GM19043 (cell line): ENCODE measurements around the gene PCDHGB6.
"Not testable (repeated sequence)": the region's sequence is repeated elsewhere in the genome, so short reads cannot be mapped to it uniquely, and the experiment has no call there.

Experiments used
- ATAC-seq: cut with Tn5 transposase; IDR thresholded peaks from one replicate; pipeline ENCODE4 v1.9.1; 2021; ENCODE audit warnings: low read depth; ENCODE audit not compliant: unreplicated experiment

PCDHGB6 gene

DNA sequence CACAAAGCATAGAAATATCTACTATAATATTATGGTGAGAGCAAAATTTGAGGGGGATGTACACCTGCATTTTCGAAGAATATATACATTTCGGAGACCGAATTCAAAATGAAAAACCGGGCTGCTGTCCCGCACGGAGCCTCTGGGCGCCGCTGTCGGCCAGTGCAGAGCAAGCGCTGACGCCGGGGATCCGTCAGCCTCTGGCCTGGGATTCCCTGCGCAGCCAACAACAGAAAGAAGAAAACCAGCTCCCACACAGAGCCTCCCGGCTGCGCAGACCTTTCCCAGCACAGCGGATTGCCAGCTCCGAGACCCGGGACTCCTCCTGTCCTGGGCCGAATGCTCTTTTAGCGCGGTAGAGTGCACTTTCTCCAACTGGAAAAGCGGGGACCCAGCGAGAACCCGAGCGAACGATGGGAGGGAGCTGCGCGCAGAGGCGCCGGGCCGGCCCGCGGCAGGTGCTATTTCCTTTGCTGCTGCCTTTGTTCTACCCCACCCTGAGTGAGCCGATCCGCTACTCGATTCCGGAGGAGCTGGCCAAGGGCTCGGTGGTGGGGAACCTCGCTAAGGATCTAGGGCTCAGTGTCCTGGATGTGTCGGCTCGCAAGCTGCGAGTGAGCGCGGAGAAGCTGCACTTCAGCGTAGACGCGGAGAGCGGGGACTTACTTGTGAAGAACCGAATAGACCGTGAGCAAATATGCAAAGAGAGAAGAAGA, at the start of gene PCDHGB6:
PCDHGB6 (plus strand) TSS at position 232 of the 716 bp plus-strand sequence; CDS start at position 414, 182 bp downstream.
- not testable (repeated sequence) for ATAC-seq

DNA sequence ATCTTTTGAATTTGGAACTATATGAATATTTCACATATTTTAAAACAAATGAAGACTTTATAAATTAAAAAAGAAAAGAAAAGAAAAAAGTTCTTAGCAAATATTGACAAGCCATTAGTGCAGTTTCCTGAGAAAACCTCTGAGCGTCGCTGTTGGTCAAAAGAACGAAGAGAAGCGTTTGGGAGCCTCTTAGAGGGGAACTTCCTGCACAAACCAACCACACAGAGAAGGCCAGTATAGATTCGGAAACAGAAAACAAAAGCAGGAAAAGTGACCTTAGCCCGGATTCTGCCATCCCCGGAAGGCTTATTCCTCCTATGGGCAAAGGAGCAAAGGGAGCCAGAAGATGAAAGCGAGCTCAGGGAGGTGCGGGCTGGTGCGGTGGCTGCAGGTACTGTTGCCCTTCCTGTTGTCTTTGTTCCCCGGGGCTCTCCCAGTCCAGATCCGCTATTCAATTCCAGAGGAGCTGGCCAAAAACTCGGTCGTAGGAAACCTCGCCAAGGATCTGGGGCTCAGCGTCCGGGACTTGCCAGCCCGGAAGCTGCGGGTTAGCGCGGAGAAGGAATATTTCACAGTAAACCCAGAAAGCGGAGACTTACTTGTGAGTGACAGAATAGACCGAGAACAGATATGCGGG, 47.9 kb upstream of the PCDHGB6 start, which contains the start of gene PCDHGB2:
PCDHGB2 (plus strand) TSS at position 205 of the 637 bp plus-strand sequence; CDS start at position 347, 142 bp downstream.
- no peak for ATAC-seq

DNA sequence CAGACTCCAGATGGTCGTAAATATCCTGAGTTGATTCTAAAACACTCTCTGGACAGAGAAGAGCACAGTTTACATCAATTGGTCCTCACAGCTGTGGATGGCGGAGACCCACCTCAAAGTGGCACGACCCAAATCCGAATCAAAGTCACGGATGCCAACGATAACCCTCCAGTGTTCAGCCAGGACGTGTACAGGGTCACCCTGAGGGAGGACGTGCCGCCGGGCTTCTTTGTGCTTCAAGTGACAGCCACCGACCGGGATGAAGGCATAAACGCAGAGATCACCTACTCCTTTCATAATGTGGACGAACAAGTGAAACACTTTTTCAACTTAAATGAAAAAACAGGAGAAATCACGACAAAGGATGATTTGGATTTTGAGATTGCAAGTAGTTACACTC, 47.1 kb upstream of the PCDHGB6 start:
- no peak for ATAC-seq

DNA sequence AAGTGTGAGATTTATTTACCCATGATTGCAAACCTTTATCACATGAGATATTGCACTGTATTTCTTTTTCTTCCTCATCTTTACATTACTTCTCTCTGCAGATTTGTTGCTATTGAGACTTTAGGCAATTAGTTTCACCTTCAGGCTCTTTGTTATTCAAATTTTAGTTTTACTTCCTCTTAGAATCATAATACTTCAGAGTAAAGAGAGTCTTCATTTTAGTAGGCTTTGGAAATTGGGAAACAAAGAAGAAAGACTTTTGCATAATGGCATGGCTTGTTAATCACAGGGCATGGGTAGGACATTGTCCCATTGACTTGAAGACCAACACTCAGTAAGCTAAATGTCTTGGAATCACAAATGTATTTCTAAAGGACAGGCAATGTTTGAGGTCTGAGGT, 45.1 kb upstream of the PCDHGB6 start:
- ATAC-seq: no peak

DNA sequence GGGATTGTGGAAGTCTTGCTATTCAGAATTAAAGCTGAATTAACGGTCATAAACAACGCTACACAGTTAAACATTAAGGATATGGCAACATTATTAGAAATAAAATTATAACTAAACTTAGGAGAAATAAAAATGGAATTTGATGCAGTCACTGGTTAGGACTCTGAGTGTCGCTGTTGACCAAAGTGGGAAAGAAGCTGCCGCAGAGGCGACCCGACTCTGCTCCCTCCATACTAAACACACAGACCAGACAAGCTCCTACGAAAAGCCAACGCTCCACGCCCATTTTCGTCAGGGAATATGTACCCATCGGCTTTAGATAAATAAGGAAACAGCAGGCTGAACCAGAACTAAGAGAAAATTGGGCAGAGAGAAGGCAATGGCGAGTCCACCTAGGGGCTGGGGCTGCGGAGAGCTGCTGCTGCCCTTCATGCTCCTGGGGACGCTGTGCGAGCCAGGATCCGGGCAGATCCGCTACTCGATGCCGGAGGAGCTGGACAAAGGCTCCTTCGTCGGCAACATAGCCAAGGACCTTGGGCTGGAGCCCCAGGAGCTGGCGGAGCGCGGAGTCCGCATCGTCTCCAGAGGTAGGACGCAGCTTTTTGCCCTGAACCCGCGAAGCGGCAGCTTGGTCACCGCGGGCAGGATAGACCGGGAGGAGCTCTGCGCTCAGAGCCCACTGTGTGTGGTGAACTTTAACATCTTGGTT, 43.7 kb upstream of the PCDHGB6 start, which contains the start of gene PCDHGA5:
PCDHGA5 (plus strand) TSS at position 211 of the 709 bp plus-strand sequence; CDS start at position 380, 169 bp downstream.
- no peak for ATAC-seq

DNA sequence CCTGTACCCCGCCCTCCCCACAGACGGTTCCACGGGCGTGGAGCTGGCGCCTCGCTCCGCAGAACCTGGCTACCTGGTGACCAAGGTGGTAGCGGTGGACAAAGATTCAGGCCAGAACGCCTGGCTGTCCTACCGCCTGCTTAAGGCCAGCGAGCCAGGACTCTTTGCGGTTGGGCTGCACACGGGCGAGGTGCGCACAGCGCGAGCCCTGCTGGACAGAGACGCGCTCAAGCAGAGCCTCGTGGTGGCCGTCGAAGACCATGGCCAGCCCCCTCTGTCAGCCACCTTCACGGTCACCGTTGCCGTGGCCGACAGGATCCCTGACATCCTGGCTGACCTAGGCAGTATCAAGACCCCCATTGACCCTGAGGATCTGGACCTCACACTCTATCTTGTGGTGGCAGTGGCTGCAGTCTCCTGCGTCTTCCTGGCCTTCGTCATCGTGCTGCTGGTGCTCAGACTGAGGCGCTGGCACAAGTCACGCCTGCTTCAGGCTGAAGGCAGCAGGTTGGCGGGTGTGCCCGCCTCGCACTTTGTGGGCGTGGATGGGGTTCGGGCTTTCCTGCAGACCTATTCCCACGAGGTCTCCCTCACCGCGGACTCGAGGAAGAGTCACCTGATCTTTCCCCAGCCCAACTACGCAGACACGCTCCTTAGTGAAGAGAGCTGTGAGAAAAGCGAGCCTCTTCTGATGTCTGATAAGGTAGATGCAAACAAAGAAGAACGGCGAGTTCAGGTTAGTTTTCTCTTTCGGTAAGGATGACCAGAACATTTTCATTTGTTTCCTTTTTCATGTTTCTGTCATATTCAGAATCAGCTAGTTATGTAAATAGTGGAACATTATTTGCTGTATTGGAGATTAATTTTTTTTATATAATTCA, 41.6 kb upstream of the PCDHGB6 start:
- no peak for ATAC-seq

DNA sequence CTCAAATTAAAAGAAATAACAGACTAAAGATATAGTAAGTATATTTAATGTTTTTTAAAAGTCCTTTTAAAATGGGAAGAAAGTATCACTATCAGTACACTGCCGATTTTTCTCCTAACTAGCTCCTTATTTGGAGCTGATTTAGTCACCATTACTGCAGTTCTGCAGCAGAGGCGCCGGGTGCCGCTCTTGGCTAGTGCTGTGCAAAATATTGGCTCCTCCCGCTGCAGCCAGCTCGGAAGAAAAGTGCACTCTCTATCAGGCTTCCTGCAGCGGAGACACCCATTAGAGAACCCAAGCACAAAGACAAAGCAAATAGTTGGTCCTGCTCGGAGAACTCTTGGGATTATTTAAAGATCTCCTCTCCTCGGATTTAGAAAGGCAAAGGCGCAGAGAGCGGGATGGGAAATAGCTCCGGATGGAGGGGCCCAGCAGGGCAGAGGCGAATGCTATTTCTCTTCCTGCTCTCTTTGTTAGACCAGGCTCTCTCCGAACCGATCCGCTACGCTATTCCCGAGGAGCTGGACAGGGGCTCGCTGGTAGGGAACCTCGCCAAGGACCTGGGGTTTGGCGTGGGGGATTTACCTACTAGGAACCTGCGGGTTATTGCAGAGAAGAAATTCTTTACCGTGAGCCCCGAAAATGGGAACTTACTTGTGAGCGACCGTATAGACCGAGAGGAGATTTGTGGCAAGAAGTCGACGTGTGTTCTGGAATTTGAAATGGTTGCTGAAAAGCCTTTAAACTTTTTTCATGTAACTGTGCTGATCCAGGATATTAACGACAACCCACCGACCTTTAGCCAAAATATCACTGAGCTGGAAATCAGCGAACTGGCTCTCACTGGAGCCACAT, 37.6 kb upstream of the PCDHGB6 start, which contains the start of gene PCDHGB3:
PCDHGB3 (plus strand) TSS at position 249 of the 855 bp plus-strand sequence; CDS start at position 402, 153 bp downstream.
- peak; percentile 74 for ATAC-seq

DNA sequence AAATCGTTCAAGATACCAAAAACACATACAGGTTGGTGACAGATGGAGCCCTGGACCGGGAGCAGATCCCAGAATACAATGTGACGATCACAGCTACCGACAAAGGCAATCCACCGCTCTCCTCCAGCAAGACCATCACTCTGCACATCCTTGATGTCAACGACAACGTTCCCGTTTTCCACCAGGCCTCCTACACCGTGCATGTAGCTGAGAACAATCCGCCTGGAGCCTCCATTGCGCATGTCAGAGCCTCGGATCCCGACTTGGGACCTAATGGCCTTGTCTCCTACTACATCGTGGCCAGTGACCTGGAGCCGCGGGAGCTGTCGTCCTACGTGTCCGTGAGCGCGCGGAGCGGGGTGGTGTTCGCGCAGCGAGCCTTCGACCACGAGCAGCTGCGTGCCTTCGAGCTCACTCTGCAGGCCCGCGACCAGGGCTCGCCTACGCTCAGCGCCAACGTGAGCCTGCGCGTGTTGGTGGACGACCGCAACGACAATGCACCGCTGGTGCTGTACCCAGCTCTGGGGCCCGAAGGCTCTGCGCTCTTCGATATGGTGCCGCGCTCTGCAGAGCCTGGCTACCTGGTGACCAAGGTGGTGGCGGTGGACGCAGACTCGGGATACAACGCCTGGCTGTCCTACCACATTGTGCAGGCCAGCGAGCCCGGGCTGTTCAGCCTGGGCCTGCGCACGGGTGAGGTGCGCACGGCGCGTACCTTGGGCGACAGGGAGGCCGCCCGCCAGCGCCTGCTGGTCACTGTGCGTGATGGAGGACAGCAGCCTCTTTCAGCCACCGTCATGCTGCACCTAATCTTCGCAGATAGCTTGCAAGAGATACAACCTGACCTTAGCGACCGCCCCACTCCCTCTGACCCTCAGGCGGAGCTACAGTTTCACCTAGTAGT, 36.0 kb upstream of the PCDHGB6 start:
- no peak for ATAC-seq

DNA sequence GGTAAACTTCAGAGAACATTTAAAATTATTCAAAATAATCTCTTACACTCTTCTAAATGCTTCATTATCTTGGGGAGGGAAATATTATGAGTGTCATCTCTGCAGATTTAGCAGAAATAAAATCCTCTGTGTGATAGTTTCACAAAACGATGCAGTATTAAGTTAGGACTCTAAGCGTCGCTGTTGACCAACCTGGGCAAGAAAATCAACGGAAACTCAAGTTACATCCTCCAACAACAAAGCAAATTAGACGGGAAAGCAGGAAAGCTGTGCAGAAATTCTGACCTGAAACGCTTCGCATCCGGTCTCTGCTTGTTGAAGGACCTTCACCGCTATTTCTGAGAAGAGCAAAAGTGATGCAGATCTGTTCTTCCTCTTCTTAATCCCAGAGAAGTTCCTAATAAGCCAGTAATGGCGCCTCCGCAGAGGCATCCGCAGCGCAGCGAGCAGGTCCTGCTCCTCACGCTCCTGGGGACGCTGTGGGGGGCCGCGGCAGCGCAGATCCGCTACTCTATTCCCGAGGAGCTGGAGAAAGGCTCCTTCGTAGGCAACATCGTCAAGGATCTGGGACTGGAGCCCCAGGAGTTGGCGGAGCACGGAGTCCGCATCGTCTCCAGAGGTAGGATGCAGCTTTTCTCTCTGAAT, 34.0 kb upstream of the PCDHGB6 start, which contains the start of gene PCDHGA6:
PCDHGA6 (plus strand) TSS at position 219 of the 645 bp plus-strand sequence; CDS start at position 412, 193 bp downstream.
- ATAC-seq: no peak

DNA sequence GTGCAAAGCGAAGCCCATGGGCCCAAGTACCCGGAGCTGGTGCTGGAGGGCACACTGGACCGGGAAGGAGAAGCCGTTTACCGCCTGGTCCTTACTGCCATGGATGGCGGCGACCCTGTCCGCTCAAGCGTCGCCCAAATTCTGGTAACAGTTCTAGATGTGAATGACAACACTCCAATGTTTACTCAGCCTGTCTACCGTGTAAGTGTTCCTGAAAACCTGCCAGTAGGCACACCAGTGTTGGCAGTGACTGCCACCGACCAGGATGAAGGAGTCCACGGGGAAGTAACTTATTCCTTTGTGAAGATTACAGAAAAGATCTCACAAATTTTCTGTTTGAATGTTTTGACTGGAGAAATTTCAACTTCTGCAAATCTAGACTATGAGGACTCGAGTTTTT, 33.2 kb upstream of the PCDHGB6 start:
- no peak for ATAC-seq

DNA sequence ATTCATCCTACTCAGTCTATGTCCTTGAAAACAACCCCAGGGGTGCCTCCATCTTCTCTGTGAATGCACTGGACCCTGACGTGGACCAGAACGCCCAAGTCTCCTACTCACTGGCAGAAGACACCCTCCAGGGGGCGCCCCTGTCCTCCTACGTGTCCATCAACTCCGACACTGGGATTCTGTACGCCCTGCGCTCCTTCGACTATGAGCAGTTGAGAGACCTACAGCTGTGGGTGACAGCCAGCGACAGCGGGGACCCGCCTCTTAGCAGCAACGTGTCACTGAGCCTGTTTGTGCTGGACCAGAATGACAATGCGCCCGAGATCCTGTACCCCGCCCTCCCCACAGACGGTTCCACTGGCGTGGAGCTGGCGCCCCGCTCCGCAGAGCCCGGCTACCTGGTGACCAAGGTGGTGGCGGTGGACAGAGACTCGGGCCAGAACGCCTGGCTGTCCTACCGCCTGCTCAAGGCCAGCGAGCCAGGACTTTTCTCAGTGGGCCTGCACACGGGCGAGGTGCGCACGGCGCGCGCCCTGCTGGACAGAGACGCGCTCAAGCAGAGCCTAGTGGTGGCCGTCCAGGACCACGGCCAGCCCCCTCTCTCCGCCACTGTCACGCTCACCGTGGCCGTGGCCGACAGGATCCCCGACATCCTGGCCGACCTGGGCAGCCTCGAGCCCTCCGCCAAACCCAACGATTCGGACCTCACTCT, 32.2 kb upstream of the PCDHGB6 start:
- not testable (repeated sequence) for ATAC-seq

DNA sequence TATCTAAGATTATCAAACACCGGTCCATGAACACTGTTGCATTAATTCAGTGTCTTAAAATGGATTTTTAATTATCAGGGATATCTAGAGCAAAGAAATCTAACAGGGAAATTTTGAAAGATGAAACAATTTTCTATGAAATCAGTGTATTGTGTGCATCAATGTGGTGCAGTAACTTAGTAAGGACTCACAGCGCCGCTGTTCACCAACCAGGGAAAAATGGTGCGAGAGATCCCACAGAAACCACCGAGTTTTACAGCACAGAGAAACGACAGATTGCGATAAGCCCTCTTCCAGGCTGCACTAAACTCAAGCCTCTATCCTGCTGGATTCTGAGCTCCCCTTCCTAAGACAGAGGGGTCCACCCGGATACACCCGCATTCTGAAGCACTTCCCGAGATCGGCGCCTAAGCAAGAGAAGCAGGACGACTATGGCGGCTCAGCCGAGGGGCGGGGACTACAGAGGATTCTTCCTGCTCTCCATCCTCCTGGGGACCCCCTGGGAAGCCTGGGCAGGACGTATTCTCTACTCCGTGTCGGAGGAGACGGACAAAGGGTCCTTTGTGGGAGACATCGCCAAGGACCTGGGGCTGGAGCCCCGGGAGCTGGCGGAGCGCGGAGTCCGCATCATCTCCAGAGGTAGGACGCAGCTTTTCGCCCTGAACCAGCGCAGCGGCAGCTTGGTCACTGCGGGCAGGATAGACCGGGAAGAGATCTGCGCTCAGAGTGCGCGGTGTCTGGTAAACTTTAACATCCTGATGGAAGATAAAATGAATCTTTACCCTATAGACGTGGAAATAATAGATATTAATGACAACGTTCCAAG, 25.1 kb upstream of the PCDHGB6 start, which contains the start of gene PCDHGA7:
PCDHGA7 (plus strand) TSS at position 274 of the 826 bp plus-strand sequence; CDS start at position 432, 158 bp downstream.
- no peak for ATAC-seq

DNA sequence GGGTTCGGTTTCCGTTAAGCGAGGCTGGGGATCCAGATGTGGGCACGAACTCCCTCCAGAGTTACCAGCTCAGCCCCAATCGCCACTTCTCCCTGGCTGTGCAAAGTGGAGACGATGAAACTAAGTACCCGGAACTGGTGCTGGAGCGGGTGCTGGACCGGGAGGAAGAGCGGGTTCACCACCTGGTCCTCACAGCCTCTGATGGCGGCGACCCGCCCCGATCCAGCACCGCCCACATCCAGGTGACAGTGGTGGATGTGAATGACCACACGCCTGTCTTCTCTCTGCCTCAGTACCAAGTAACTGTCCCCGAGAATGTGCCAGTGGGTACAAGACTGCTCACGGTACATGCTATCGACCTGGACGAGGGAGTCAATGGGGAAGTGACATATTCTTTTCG, 24.5 kb upstream of the PCDHGB6 start:
- ATAC-seq: no peak

DNA sequence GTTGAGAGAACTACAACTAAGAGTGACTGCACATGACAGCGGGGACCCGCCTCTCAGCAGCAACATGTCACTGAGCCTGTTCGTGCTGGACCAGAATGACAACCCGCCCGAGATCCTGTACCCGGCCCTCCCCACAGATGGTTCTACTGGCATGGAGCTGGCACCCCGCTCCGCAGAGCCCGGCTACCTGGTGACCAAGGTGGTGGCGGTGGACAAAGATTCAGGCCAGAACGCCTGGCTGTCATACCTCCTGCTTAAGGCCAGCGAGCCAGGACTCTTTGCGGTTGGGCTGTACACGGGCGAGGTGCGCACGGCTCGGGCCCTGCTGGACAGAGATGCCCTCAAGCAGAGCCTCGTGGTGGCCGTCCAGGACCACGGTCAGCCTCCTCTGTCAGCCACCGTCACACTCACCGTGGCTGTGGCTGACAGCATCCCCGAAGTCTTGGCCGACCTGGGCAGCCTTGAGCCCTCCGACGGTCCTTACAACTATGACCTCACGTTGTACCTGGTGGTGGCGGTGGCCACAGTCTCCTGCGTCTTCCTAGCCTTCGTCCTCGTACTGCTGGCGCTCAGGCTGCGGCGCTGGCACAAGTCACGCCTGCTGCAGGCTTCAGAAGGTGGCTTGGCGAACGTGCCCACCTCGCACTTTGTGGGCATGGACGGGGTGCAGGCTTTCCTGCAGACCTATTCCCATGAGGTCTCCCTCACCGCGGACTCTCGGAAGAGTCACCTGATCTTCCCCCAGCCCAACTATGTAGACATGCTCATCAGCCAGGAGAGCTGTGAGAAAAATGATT, 23.2 kb upstream of the PCDHGB6 start:
- ATAC-seq: no peak
